ENCODE results near the gene SKAP1. TPM values are rescaled to one million over a fixed set of nuclear protein-coding genes. Genes with fewer than 3 reads are reported as not detected.

SKAP1 gene
- total and polyA plus RNA-seq, 12 donors = 3.2 to 117 (median 10.7) TPM

DNA sequence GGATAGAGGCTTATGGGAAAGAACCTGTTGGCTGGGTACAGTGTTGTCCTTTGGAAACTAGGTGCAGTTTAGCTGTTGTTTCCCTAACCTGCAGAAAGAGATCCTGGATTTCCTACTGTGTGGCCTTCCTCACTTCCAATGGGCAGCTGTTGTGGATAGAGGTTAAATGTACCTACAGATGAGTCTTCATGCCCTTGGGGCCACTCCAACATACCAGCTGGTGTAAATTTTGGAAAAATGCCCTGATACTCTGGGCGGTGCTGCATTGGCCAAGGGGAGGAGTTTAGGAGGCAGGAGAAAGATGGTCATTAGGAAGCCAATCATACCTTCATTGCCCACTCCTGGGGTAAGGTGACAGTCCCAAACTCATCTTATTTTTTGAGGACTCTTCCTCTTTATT, 252.2 kb downstream of the SKAP1 start:
- 78 to 93% (median 86%) methylated on average over 1 of the region's 1 CpG for WGBS, 4 donors
- Histone ChIP-seq H3K27me3 (no peaks in the 10 kb centered on the region), H3K27ac (no peak overlapping the region), H3K9me3 (replicated peaks in 1 of 3) (no peaks in the 10 kb centered on the region), H3K4me1 (replicated peaks in 1 of 2) (no peaks in the 10 kb centered on the region), H3K36me3 (replicated peaks in 1 of 2) (no peaks in the 10 kb centered on the region), H3K4me3 (no peak overlapping the region)
- intact Hi-C loops (cut with DNase I) = no loop called here
- DNase-seq = no peak
- TF ChIP-seq, protein P1, sequence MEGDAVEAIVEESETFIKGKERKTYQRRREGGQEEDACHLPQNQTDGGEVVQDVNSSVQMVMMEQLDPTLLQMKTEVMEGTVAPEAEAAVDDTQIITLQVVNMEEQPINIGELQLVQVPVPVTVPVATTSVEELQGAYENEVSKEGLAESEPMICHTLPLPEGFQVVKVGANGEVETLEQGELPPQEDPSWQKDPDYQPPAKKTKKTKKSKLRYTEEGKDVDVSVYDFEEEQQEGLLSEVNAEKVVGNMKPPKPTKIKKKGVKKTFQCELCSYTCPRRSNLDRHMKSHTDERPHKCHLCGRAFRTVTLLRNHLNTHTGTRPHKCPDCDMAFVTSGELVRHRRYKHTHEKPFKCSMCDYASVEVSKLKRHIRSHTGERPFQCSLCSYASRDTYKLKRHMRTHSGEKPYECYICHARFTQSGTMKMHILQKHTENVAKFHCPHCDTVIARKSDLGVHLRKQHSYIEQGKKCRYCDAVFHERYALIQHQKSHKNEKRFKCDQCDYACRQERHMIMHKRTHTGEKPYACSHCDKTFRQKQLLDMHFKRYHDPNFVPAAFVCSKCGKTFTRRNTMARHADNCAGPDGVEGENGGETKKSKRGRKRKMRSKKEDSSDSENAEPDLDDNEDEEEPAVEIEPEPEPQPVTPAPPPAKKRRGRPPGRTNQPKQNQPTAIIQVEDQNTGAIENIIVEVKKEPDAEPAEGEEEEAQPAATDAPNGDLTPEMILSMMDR (IDR thresholded peaks at IDR 0.05) = no peak

DNA sequence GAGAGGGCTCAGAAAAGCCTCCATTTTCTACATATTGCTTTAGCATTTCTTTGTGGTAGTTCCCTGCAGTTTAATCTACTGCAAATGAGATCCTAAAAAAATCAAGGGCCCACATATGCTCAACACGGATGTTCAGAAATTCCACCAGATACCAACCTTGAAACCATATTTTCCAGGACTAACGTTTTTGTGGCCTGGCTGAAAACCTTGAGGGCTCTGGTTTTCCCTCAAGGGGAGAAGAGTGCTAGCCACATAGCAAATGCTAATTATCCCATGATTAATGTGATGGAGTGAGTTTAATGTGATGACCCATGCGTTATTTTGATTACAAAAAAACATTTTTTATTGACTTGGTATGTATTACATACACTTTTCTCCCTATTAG, 253.6 kb downstream of the SKAP1 start:
- TF ChIP-seq, protein P1 (IDR thresholded peaks at IDR 0.05) = no peak
- TF ChIP-seq POLR2A (IDR thresholded peaks at IDR 0.05) = no peak
- Histone ChIP-seq H3K4me3 (no peak overlapping the region), H3K27ac (no peak overlapping the region), H3K27me3 (no peaks in the 10 kb centered on the region), H3K4me1 (replicated peaks in 1 of 2) (no peaks in the 10 kb centered on the region), H3K36me3 (replicated peaks in 1 of 2) (no peaks in the 10 kb centered on the region), H3K9me3 (replicated peaks in 1 of 3) (no peaks in the 10 kb centered on the region)
- intact Hi-C loops (cut with DNase I) = no loop called here
- DNase-seq = no peak
- 84 to 86% (median 86%) methylated on average over 3 of the region's 3 CpGs for WGBS, 4 donors

- Histone ChIP-seq H3K27ac (no peak overlapping the region), H3K4me3 (no peak overlapping the region), H3K4me1 (replicated peaks in 1 of 2) (no peaks in the 10 kb centered on the region), H3K36me3 (replicated peaks in 1 of 2) (no peaks in the 10 kb centered on the region), H3K27me3 (no peaks in the 10 kb centered on the region), H3K9me3 (replicated peaks in 1 of 3) (no peaks in the 10 kb centered on the region)
- WGBS, 4 donors = 87 to 94% (median 91%) methylated on average over 5 of the region's 5 CpGs
- intact Hi-C loops (cut with DNase I) = no loop called here
- no peak for TF ChIP-seq POLR2A (IDR thresholded peaks at IDR 0.05)
- TF ChIP-seq, protein P1 (IDR thresholded peaks at IDR 0.05) = no peak
- DNase-seq = no peak
Measured at GRCh38 chr17:48175692-48176470, 254.1 kb downstream of the SKAP1 start.

DNA sequence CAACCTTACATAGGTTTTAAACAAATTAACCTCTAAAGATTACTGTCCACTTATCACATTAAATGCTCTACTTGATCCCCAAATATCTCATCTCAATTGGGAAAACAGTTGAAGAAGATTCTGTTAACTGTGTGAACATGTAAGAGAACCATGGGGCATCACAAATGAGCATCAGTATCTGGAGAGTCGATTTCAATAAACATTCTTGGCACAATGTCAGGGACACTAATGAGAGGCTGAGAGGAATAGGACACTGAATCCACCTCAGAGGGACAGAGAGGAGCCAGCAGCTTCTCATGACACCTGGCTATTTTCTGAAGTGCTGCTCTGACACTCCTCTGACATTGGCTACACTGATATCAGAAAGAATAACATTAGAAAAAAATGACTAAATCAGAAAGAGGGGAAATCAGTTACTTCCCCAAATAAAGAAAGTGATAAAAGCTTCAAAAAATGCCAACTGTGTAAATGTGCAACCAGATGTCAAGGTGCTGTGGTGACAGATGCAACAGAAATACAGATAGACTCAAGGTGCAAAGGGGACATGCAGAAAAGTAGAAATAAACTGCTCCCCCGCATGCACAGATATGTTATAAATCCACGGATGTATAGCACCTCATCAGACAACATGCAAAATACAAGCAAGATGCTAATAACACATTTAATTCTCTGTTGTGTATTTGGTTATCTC, 255.0 kb downstream of the SKAP1 start:
- Histone ChIP-seq H3K4me3 (no peak overlapping the region), H3K36me3 (replicated peaks in 1 of 2) (no peaks in the 10 kb centered on the region), H3K27me3 (no peaks in the 10 kb centered on the region), H3K27ac (no peak overlapping the region), H3K4me1 (replicated peaks in 1 of 2) (no peaks in the 10 kb centered on the region), H3K9me3 (replicated peaks in 1 of 3) (no peaks in the 10 kb centered on the region)
- DNase-seq = no peak
- intact Hi-C loops (cut with DNase I) = no loop called here
- no peak for TF ChIP-seq POLR2A (IDR thresholded peaks at IDR 0.05)
- TF ChIP-seq, protein P1 (IDR thresholded peaks at IDR 0.05) = no peak
- WGBS, 4 donors = 64 to 82% (median 75%) methylated on average over 3 of the region's 3 CpGs
